22Rv1 (cell line): ENCODE measurements around the gene CSRP2.

Experiments
- H3K27ac ChIP-seq: fragments of 450-650 bp; 2 replicates; pipeline ENCODE4 v1.5.1; 2017
- CTCF ChIP-seq: fragments of 450-650 bp; IDR thresholded peaks from 2 replicates; pipeline ENCODE4 v1.5.1; 2017; ENCODE audit warnings: mild to moderate bottlenecking
- ZFX ChIP-seq: fragments of 450-650 bp; IDR thresholded peaks from 2 replicates; pipeline ENCODE4 v1.6.1; 2017; ENCODE audit warnings: antibody characterized with exemption, borderline replicate concordance

The CSRP2 gene

GRCh38 chr12:76879710-76880518 lies 1.1 kb upstream of the CSRP2 start:
- H3K27ac ChIP-seq: peak overlapping the region; percentile 77

GRCh38 chr12:76878099-76878898 lies 520 bp downstream of the CSRP2 start:
- TF ChIP-seq ZFX (no peak), CTCF (no peak)
- peak overlapping the region; percentile 77 for H3K27ac ChIP-seq

More at GRCh38 chr12:76879710-76880518, 1.1 kb upstream of the CSRP2 start:
- no peak for TF ChIP-seq CTCF
- TF ChIP-seq ZFX: no peak

GRCh38 chr12:76876696-76877229 lies 2.1 kb downstream of the CSRP2 start:
- TF ChIP-seq ZFX (no peak), CTCF (no peak)
- H3K27ac ChIP-seq: no peak overlapping the region

GRCh38 chr12:76874491-76875190 lies 4.2 kb downstream of the CSRP2 start:
- TF ChIP-seq ZFX (no peak), CTCF (no peak)

GRCh38 chr12:76874027-76874426 lies 4.8 kb downstream of the CSRP2 start:
- no peak for TF ChIP-seq ZFX
- no peak for TF ChIP-seq CTCF
- peak overlapping the region; percentile 10; the same call in 1 of the 2 replicates for H3K27ac ChIP-seq

More at GRCh38 chr12:76874491-76875190, 4.2 kb downstream of the CSRP2 start:
- peak overlapping the region; percentile 10; the same call in 1 of the 2 replicates for H3K27ac ChIP-seq

GRCh38 chr12:76872415-76872814 lies 6.4 kb downstream of the CSRP2 start:
- H3K27ac ChIP-seq: no peak overlapping the region
- TF ChIP-seq ZFX: no peak
- TF ChIP-seq CTCF: no peak
